Measurements from ENCODE around the gene PDCD10.

Gene PDCD10

GRCh38 chr3:167731393-167731792 lies 3.3 kb downstream of the PDCD10 start:
- H3K27me3 ChIP-seq (ENCODE audit: insufficient read depth, poor library complexity, severe bottlenecking), result no peaks in the 10 kb centered on the region
- no peak overlapping the region for H3K4me3 ChIP-seq (replicated peaks; ENCODE audit: insufficient read depth, low read length)
- H3K27ac ChIP-seq (replicated peaks), result no peak overlapping the region
- no peak for DNase-seq (ENCODE audit: low read depth in 1 of 2, low spot score in 1 of 2)
- TF ChIP-seq SPI1 (IDR thresholded peaks at IDR 0.05; ENCODE audit: borderline replicate concordance, low read depth), result no peak
- no peak for TF ChIP-seq CTCF (IDR thresholded peaks at IDR 0.05; ENCODE audit: insufficient read depth, low read length)
- TF ChIP-seq POLR2AphosphoS5 (IDR thresholded peaks at IDR 0.05; ENCODE audit: low read depth), result no peak
- no peak for TF ChIP-seq GABPA (IDR thresholded peaks at IDR 0.05; ENCODE audit: low read depth)
- no peak for TF ChIP-seq REST (IDR thresholded peaks at IDR 0.05; ENCODE audit: insufficient replicate concordance, low read depth)

GRCh38 chr3:167729591-167729990 lies 5.1 kb downstream of the PDCD10 start:
- H3K27ac ChIP-seq (replicated peaks), result no peak overlapping the region
- no peak for TF ChIP-seq POLR2AphosphoS5 (IDR thresholded peaks at IDR 0.05; ENCODE audit: low read depth)
- TF ChIP-seq SPI1 (IDR thresholded peaks at IDR 0.05; ENCODE audit: borderline replicate concordance, low read depth), result no peak
- H3K4me3 ChIP-seq (replicated peaks; ENCODE audit: insufficient read depth, low read length), result no peak overlapping the region

GRCh38 chr3:167728632-167729323 lies 5.9 kb downstream of the PDCD10 start:
- Histone ChIP-seq H3K27ac (replicated peaks) (no peak overlapping the region), H3K27me3 (ENCODE audit: insufficient read depth, poor library complexity, severe bottlenecking) (no peaks in the 10 kb centered on the region), H3K4me3 (replicated peaks; ENCODE audit: insufficient read depth, low read length) (no peak overlapping the region)
- DNase-seq (ENCODE audit: low read depth in 1 of 2, low spot score in 1 of 2), result no peak
- TF ChIP-seq GABPA (IDR thresholded peaks at IDR 0.05; ENCODE audit: low read depth), result no peak
- TF ChIP-seq POLR2AphosphoS5 (IDR thresholded peaks at IDR 0.05; ENCODE audit: low read depth), result no peak
- no peak for TF ChIP-seq SPI1 (IDR thresholded peaks at IDR 0.05; ENCODE audit: borderline replicate concordance, low read depth)
- TF ChIP-seq REST (IDR thresholded peaks at IDR 0.05; ENCODE audit: insufficient replicate concordance, low read depth), result no peak
- no peak for TF ChIP-seq CTCF (IDR thresholded peaks at IDR 0.05; ENCODE audit: insufficient read depth, low read length)

More at GRCh38 chr3:167729591-167729990, 5.1 kb downstream of the PDCD10 start:
- DNase-seq (ENCODE audit: low read depth in 1 of 2, low spot score in 1 of 2), result no peak
- H3K27me3 ChIP-seq (ENCODE audit: insufficient read depth, poor library complexity, severe bottlenecking), result no peaks in the 10 kb centered on the region

GRCh38 chr3:167728176-167728575 lies 6.5 kb downstream of the PDCD10 start:
- no peaks in the 10 kb centered on the region for H3K27me3 ChIP-seq (ENCODE audit: insufficient read depth, poor library complexity, severe bottlenecking)
- no peak overlapping the region for H3K4me3 ChIP-seq (replicated peaks; ENCODE audit: insufficient read depth, low read length)
- TF ChIP-seq REST (IDR thresholded peaks at IDR 0.05; ENCODE audit: insufficient replicate concordance, low read depth) (no peak), POLR2AphosphoS5 (IDR thresholded peaks at IDR 0.05; ENCODE audit: low read depth) (no peak), CTCF (IDR thresholded peaks at IDR 0.05; ENCODE audit: insufficient read depth, low read length) (no peak), GABPA (IDR thresholded peaks at IDR 0.05; ENCODE audit: low read depth) (no peak), SPI1 (IDR thresholded peaks at IDR 0.05; ENCODE audit: borderline replicate concordance, low read depth) (no peak)
- DNase-seq (ENCODE audit: low read depth in 1 of 2, low spot score in 1 of 2), result no peak
- H3K27ac ChIP-seq (replicated peaks), result no peak overlapping the region

Data from HL-60 (cell line).